OCI-LY3 (cell line): ENCODE measurements around the gene CUL9.

Source experiments
- H2AFZ ChIP-seq: fragments of 200-600, 300-600 bp; shearing (Covaris generic); 2 replicates; pipeline ENCODE4 v1.6.0; 2014; ENCODE audit warnings: antibody characterized with exemption, low read depth, low read length
- H3K27ac ChIP-seq: fragments of 200-600, 300-600 bp; sonication (generic); 2 replicates; pipeline ENCODE4 v1.5.1; 2014; ENCODE audit warnings: mild to moderate bottlenecking, low read length, moderate library complexity, mixed read lengths
- H3K27me3 ChIP-seq: fragments of 200-600, 300-600 bp; sonication (generic); 2 replicates; pipeline ENCODE4 v1.6.1; 2014; ENCODE audit warnings: low read depth, low read length, mixed read lengths
- H3K36me3 ChIP-seq: fragments of 200-600, 300-600 bp; sonication (generic); replicated peaks from 2 replicates; pipeline ENCODE3; 2014; ENCODE audit warnings: low read depth, low read length, mixed read lengths
- H3K4me1 ChIP-seq: fragments of 300-600, 200-600 bp; sonication (generic); 2 replicates; pipeline ENCODE4 v1.6.1; 2014; ENCODE audit warnings: low read length, mixed read lengths
- H3K4me2 ChIP-seq: fragments of 200-600, 300-600 bp; sonication (generic); 2 replicates; pipeline ENCODE4 v1.6.1; 2014; ENCODE audit warnings: low read length, mixed read lengths
- H3K4me3 ChIP-seq: fragments of 300-600, 200-600 bp; sonication (generic); 2 replicates; pipeline ENCODE4 v1.5.1; 2014; ENCODE audit warnings: antibody characterized with exemption, mild to moderate bottlenecking, low read length, moderate library complexity
- H3K79me2 ChIP-seq: fragments of 300-600, 200-600 bp; shearing (Covaris generic); 2 replicates; pipeline ENCODE4 v1.6.1; 2014; ENCODE audit warnings: mild to moderate bottlenecking, low read length, mixed read lengths
- H3K9ac ChIP-seq: fragments of 300-600, 200-600 bp; shearing (Covaris generic); 2 replicates; pipeline ENCODE4 v1.6.0; 2014; ENCODE audit warnings: mild to moderate bottlenecking, low read length, moderate library complexity
- H3K9me3 ChIP-seq: fragments of 200-600, 300-600 bp; shearing (Covaris generic); 2 replicates; pipeline ENCODE4 v1.6.1; 2014; ENCODE audit warnings: low read length, mixed read lengths; ENCODE audit not compliant: insufficient read depth
- H4K20me1 ChIP-seq: fragments of 200-600, 300-600 bp; sonication (generic); 2 replicates; pipeline ENCODE4 v1.6.1; 2016; ENCODE audit warnings: low read length, mixed read lengths; ENCODE audit not compliant: insufficient read depth
- EZH2phosphoT487 ChIP-seq: fragments of 200-600 bp; shearing (Covaris generic); IDR thresholded peaks from 2 replicates; pipeline ENCODE4 v1.6.1; 2018; ENCODE audit warnings: antibody characterized with exemption, mixed run types, low read depth
- TF ChIP-seq, protein P1 (sequence below): fragments of 200-600, 300-600 bp; sonication (generic); IDR thresholded peaks from 2 replicates; pipeline ENCODE4 v1.5.1; 2014; ENCODE audit warnings: antibody characterized with exemption, low read length, low read depth

The CUL9 gene

GRCh38 chr6:43267619-43268354 is 85.8 kb downstream of the CUL9 start:
- Histone ChIP-seq H3K27ac (no peak overlapping the region), H3K4me3 (no peak overlapping the region), H3K36me3 (no peaks in the 10 kb centered on the region), H3K4me1 (peaks cover 58% of the 10 kb centered on the region), H2AFZ (no peak overlapping the region), H4K20me1 (no peaks in the 10 kb centered on the region), H3K9ac (no peak overlapping the region), H3K79me2 (no peaks in the 10 kb centered on the region), H3K9me3 (no peaks in the 10 kb centered on the region), H3K27me3 (peaks cover 9% of the 10 kb centered on the region; the same call in 1 of the 2 replicates), H3K4me2 (no peak overlapping the region)
- no peak for TF ChIP-seq EZH2phosphoT487
- TF ChIP-seq, protein P1, sequence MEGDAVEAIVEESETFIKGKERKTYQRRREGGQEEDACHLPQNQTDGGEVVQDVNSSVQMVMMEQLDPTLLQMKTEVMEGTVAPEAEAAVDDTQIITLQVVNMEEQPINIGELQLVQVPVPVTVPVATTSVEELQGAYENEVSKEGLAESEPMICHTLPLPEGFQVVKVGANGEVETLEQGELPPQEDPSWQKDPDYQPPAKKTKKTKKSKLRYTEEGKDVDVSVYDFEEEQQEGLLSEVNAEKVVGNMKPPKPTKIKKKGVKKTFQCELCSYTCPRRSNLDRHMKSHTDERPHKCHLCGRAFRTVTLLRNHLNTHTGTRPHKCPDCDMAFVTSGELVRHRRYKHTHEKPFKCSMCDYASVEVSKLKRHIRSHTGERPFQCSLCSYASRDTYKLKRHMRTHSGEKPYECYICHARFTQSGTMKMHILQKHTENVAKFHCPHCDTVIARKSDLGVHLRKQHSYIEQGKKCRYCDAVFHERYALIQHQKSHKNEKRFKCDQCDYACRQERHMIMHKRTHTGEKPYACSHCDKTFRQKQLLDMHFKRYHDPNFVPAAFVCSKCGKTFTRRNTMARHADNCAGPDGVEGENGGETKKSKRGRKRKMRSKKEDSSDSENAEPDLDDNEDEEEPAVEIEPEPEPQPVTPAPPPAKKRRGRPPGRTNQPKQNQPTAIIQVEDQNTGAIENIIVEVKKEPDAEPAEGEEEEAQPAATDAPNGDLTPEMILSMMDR = no peak

DNA sequence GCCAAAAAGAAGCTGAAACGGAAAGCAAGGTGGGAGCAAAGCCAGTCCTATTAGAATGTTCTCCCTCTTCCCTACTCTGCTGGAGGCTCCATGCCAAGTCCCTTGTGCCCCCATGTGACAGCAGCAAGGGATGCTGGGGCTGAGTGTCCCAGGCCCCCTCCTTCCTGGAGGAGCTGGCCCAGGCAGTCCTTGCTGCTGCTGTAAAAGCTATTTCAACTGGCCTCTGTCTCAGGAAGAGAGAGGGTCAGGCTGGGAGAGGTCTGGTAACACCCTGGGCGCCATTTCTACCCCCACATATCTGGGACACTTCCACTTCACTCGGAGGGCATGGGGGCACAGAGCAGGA is 86.3 kb downstream of the CUL9 start:
- TF ChIP-seq EZH2phosphoT487 = no peak
- TF ChIP-seq, protein P1 = no peak
- no peak overlapping the region for H3K4me3 ChIP-seq
- H3K9me3 ChIP-seq = no peaks in the 10 kb centered on the region
- no peak overlapping the region for H3K27ac ChIP-seq
- H3K27me3 ChIP-seq = peaks cover 9% of the 10 kb centered on the region; the same call in 1 of the 2 replicates
- no peak overlapping the region for H2AFZ ChIP-seq
- no peak overlapping the region for H3K9ac ChIP-seq
- H3K4me2 ChIP-seq = no peak overlapping the region
- H3K36me3 ChIP-seq = no peaks in the 10 kb centered on the region
- H3K79me2 ChIP-seq = no peaks in the 10 kb centered on the region
- H4K20me1 ChIP-seq = no peaks in the 10 kb centered on the region
- peaks cover 56% of the 10 kb centered on the region for H3K4me1 ChIP-seq

- Histone ChIP-seq H4K20me1 (no peaks in the 10 kb centered on the region), H3K27ac (no peak overlapping the region), H3K36me3 (no peaks in the 10 kb centered on the region), H2AFZ (peak overlapping the region; percentile 54; the same call in 1 of the 2 replicates), H3K79me2 (no peaks in the 10 kb centered on the region), H3K4me2 (peak overlapping the region; percentile 85), H3K9me3 (no peaks in the 10 kb centered on the region), H3K9ac (peak overlapping the region; percentile 49; the same call in 1 of the 2 replicates), H3K27me3 (peaks cover 9% of the 10 kb centered on the region; the same call in 1 of the 2 replicates), H3K4me1 (peaks cover 52% of the 10 kb centered on the region), H3K4me3 (peak overlapping the region; percentile 74)
- TF ChIP-seq, protein P1 = no peak
Observed at GRCh38 chr6:43268782-43269272, 86.8 kb downstream of the CUL9 start.

DNA sequence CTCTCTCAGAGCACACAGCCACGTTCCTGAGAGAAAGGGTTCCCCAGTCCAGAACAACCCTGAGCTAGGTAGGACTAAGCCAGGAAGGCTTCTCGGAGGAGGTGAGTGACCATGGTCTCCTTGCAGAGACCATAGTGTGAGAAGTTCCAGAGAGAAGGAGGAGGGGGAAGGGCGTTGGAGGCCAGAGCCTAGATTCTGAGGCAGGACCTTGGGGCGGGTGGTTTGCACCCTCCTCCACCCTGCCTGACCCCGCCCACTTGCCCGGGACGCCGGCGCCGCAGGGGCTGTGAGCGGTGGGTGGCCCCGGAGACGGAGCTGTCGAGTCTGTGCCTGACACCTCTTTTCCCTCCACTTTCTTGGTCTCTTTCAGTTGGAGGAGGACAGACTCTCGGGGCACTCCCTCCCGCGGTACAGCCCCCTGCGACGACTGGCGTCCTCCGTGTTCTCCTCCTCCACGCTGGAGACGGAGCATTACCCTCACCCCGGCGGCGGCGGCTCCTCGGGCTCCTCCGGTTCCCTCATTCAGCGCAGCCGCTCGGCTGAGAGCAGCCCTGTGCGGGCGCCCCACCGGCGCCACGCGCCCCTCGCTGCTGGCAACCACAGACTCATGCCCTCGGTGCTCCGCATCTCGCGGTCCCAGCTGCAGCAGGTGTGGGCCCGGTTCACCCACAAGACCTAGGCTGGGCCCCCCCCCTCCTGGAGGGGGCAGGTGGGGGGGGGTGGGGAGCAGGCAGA is 87.4 kb downstream of the CUL9 start:
- Histone ChIP-seq H3K27me3 (peaks cover 9% of the 10 kb centered on the region; the same call in 1 of the 2 replicates), H3K4me3 (peak overlapping the region; percentile 74), H3K79me2 (no peaks in the 10 kb centered on the region), H3K9ac (peak overlapping the region; percentile 49; the same call in 1 of the 2 replicates), H3K4me1 (peaks cover 52% of the 10 kb centered on the region), H3K27ac (no peak overlapping the region), H3K4me2 (peak overlapping the region; percentile 85), H2AFZ (peak overlapping the region; percentile 54), H4K20me1 (no peaks in the 10 kb centered on the region), H3K9me3 (no peaks in the 10 kb centered on the region), H3K36me3 (no peaks in the 10 kb centered on the region)
- no peak for TF ChIP-seq EZH2phosphoT487
- TF ChIP-seq, protein P1 = no peak
